Stimulated activated CD8-positive, alpha-beta memory T cell treated with anti-CD3 and anti-CD28 coated beads, Interleukin-7, amount 100 ng/mL, for 4 hours (primary cell): ENCODE measurements around the gene L3MBTL2.
A peak's percentile ranks its signal among the peaks of the same experiment; 100 is the strongest.

ENCODE experiments used
- DNase-seq, 2 donors: peaks; one replicate each; pipeline ENCODE4 v3.0.0-alpha.2; 2020; ENCODE audit warnings: low read depth in 2 of 2

The L3MBTL2 gene

GRCh38 chr22:41215409-41215808 lies 10.3 kb downstream of the L3MBTL2 start:
- DNase-seq = no peak

- no peak for DNase-seq
Observed at GRCh38 chr22:41215926-41216325, 10.8 kb downstream of the L3MBTL2 start.

DNA sequence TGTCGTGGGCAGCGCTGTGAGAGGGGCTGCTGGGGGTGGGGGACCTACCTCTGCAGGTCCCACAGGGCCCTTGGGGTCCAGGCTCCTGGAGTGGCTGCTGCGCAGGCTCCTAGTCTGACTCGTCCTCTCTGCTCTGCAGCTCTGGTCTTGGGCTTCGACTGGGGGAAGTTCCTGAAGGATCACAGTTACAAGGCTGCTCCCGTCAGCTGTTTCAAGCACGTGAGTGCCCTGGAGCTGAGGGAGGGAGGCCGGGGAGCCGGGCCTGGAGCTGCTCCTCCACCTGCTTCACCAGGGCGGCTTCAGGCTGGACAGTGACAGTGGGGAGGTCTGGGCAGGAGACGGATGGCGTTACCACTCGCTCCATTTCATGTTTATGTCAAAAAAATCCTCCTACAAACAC lies 11.9 kb downstream of the L3MBTL2 start:
- DNase-seq = no peak

DNA sequence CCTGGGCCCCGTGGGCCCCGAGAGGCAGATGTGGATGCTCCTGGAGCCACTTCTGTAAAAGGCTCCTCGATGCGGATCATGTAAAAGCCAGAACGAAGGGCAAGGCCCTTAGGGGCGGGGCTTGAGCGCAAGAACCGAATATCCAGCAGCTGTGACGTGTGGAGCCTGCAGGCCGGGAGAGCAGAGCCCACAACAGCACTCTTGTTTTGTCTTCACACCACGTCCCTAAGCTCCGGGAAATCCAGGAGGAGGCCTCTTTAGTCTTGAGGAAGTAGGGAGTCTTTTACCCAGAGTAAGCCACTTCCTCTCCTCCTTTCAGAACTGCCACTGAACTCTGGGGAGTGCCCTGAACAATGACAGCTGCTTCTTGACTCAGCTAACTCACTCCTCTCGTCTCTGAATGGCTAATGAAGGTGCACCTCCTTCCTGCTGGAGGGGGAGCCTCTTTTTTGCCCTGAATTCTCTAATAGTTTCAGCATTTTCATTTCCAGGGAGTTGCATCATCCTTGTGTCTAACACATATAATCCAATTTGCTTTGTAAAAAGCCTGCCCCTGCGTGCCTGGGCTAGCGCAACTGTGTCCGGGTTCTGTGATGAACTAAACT lies 12.5 kb downstream of the L3MBTL2 start:
- DNase-seq = peak in 1 of 2 donors; percentile 3

GRCh38 chr22:41222846-41223507 lies 17.9 kb downstream of the L3MBTL2 start:
- no peak for DNase-seq

DNA sequence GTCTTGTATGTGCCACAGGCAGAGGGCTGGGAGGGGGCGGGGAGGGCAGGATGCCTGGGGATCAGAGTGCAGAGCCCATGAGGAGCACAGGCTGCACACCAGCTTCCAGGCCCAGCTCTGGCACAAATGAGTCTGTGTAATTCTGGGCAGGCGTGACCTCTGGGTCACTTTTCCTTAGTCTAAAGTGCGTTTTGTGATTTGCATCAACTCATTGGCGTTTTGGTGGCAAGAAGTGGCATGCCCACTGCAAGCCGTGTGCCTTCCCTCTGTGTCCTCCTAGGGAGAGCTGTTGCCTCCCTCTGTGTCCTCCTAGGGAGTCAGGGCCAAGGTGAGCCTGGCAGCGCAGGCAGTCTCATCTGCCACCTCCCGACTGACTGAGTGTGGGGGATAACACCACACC lies 18.4 kb downstream of the L3MBTL2 start:
- DNase-seq = no peak

DNA sequence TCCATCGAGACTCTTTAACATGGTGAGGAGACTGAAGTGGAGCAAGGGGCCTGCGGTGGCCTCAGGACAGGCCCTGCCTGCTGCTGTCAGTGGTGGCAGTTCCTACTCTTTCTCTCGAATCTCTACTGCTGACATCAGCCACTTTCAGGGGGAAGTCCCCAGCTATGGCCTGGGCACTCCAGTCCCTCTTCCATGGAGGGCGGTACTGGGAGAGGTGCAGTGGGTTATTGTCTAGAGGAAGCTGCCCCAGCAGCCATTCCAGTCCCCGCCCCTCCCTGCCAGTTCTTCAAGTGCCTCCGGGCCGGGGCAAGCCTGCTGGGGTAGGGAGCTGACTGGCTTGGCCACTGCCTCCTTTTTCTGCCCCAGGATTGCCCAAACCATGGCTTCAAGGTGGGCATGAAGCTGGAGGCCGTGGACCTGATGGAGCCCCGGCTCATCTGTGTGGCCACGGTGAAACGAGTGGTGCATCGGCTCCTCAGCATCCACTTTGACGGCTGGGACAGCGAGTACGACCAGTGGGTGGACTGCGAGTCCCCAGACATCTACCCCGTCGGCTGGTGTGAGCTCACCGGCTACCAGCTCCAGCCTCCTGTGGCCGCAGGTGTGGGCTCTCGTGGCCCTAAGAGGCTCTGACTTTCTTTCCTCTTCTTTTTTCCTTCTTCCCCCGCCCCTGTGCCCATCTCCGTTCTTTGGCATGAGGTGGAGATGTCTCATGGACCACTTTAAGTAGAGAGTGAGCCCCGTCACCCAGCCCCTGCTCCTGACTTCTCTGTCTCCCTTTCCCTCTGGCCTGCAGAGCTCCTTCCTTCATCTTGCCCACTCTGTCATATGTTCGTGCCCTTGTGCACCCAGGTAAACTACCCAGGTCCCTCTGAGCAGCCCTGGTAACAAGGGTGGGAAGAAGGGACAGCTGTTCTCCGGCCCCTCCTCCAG lies 21.9 kb downstream of the L3MBTL2 start:
- no peak for DNase-seq

DNA sequence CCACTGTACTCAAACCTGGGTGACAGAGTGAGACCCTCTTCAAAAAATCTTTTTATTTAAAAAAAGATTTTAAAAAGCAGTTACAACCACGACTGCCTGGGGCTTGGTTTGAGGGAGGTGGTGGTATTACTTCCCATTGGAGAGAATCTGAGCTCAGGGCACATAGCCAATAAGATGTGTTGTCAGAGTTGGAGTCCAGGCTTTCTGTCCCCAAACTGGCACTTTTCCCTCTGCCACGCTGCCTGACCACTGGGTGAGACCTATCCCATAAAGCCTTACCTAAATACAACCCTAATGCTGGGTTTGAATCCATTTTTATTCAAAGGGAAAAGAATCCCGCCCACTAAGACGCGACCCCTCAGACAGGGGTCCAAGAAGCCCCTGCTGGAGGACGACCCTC lies 24.1 kb downstream of the L3MBTL2 start:
- DNase-seq = no peak

DNA sequence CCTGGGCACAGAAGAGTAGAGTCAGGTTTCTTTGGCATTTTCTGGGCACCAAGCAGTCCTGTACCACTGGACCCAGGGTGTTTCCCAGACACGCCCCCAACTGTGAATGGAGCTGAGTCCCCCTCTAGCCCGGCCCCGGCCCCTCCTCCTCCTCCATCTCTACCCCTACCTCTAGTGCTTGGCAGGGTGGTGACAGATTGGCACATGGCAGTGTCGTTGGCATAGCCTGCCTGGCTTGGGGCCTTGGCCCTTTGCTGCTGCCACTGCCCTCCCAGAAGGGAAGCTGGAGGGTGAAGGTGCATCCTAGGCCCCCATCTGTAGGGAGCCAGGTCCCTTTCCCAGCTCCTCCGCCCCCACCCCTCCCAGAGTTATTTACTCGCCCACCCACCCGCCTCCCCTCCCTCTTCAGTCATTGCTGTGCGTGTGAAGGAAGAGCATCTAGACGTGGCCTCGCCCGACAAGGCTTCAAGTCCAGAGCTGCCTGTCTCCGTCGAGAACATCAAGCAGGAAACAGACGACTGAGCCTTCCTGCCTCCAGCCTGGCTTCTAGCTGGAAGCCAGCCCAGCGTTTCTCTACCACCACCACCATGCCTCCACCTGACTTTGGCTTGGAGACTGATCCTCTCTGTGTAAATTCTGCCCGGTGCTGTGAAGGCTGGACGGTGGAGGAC lies 24.8 kb downstream of the L3MBTL2 start:
- no peak for DNase-seq

DNA sequence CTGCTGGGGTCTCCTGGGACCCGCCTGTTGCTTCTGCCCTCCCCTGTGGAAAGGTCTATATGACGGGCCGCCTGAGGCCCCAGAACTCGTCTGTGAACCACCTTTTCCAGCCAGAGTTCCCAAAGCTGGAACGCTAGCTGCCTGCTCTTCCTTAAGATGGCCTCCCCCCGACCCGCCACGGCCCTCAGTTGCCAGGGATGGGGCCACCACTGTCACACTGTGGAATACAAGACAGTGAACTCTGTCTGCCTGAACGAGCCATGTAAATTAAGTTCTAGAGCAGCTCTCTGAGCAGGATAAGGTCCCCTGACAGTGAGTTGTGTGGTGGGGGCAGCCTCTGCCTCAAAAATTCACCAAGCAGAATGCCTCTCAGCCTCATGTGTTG lies 25.3 kb downstream of the L3MBTL2 start:
- no peak for DNase-seq

DNA sequence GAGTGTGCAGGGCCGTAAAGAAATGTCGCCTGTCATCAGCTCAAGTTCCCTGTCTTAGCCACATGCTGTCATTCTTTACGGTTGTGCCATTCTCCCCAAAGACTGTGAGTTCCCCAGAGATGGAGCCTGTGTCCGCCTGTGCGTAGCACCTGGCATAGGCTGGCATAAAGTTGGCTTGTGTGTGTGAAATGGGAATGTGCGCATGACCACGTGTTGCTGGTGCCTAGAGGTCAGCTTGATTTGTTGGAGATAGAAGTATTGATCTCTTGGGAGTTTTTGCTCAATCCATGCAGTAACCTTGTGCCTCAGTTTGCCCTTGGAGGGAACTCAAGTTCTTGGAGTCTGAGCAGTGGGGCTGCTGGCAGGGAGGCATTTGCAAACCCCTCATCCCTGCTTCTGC lies 26.3 kb downstream of the L3MBTL2 start:
- DNase-seq = no peak

- DNase-seq = no peak
Observed at GRCh38 chr22:41234815-41235695, 29.9 kb downstream of the L3MBTL2 start.

GRCh38 chr22:41237036-41237706 lies 32.1 kb downstream of the L3MBTL2 start:
- DNase-seq = no peak

DNA sequence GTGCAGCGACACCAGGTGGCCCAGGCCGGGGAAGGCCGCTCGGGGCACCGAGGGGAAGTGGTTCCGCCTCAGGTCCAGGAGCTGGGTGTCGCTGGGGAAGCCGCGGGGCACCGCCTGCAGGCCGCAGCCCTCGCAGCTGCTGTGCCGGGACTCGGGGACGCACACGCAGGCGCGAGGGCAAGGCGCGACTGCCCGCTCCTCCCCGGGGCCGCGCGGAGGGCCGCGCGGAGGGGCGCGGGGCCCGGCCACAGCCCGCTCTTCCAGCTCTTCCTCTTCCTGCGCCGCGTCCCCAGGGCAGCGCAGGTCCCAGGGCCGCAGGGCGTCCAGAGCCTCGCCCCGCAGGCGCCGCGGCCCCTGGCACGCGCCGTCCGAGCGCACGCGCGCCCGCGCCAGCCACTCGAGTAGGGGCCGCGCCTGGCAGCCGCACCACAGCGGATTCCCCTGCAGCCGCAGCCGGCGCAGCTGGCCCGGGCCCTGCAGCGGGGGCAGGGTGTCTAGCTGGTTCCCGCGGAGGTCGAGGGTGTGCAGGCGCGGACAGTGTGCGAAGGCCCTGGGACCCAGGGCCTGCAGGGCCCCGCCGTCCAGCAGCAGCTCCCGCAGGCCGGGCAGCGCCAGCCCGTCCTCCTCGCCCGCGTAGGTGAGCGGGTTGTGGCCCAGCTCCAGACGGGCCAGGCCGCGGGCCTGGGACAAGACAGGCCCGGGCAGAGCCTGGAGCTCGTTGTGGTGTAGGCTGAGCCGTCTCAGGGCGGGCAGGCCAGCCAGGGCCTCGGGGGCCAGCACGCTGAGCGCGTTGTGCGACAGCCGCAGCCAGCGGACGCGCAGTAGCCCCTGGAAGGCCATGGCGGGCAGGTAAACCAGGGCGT lies 32.8 kb downstream of the L3MBTL2 start:
- peak; percentile 40 to 65 for DNase-seq

GRCh38 chr22:41238570-41239442 lies 33.7 kb downstream of the L3MBTL2 start:
- DNase-seq = no peak

DNA sequence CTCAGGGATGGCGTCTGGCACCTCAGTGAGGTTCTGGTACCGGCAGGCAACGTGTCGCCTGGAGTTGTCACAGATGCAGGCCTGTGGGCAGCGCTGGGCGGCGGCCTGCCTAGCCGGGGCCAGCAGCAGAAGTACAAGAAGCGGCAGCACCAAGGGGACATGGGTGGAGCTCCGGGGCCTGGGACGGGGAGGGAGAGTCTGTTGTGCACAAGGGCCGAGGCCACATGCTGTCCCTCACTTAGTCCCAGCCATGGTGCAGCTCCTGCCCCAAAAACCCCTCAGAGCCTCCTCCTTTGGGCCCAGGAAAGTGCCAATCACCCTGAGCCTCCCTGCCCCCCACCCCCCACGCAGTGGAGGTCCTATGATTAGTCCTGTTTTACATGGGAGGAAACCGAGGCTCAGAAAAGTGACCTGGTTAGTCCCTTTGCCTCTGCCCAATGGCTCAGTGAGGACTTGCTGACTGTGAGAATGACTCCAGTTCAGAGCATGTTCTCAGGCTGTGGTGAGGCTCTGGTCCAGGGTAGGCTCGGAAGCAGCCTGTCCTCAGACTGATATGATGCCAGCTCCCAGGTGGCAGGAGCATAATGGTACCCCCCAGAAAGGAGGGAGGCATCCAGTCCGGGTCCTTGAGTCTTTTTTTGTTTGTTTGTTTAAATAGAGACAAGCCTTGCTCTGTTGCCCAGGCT lies 34.5 kb downstream of the L3MBTL2 start:
- DNase-seq = no peak

DNA sequence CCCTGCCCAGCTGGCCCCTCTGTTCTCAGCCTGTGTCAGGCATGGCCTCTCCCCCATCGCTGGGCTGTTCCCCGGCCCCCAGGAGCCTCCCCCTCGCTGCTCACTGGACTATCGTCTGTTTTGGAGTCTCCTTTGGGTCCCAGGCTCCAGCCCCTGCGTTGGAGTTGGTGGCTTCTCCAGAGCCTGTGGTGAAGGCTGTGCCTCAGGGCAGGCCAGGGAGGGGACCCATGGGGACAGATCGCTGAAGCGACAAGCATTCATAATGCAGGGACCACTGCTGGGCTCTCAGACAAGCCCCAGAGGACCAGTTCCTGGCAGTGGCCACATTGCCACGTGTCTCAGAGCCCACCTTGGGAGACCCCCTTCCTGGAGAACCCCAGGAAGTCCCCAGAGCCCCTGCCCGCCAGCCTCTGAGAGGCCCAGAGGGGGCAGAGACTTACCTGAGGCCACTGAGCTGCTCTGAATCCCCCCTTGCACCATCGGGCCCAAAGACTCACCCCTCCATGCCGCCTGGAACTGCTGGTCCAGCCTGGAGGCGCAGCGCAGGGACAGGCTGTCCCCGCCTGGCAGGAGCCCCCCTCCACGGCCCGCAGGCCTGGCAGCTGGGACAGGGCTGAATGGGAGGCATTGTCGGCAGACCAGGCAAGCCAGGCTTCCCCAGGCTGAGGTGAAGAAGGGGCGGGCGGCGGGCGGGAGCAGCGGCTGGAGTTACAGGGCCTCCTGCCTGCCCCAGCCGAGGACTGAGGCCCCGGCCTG lies 35.4 kb downstream of the L3MBTL2 start, which contains the start of gene CHADL:
Gene CHADL (minus strand): TSS at position 555 of the 756 bp plus-strand sequence. CDS start 50 bp downstream, at position 505.
- DNase-seq = no peak
